Adrenal gland (tissue), 12 donors: ENCODE results near the gene TUB. TPM values are rescaled to one million over a fixed set of nuclear protein-coding genes. Genes with fewer than 3 reads are reported as not detected.

Experiments
- DNase-seq, 7 donors: peaks; one replicate each; pipeline ENCODE4 v3.0.0-alpha.2; 2019 to 2020
- H3K27ac ChIP-seq, 5 donors: fragments of 200-600 bp; sonication (generic) in 4 of 5; 1 replicate in 3 of 5; 2 replicates in 2 of 5; pipeline versions ENCODE4 v1.5.1 to v1.8.0; 2016 to 2020; ENCODE audit warnings: mild to moderate bottlenecking in 1 of 5
- H3K27me3 ChIP-seq: fragments of 200-600 bp; 2 replicates; pipeline ENCODE4 v1.8.0; 2021
- H3K36me3 ChIP-seq, 2 donors: fragments of 200-600 bp; replicated peaks in 1 of 2; 1 replicate in 1 of 2; 2 replicates in 1 of 2; pipeline versions ENCODE4 v1.5.1 to v1.8.0; 2018 to 2022
- H3K4me1 ChIP-seq, 2 donors: fragments of 200-600 bp; replicated peaks in 1 of 2; 1 replicate in 1 of 2; 2 replicates in 1 of 2; pipeline versions ENCODE4 v1.5.1 to v1.8.0; 2018 to 2021
- H3K4me3 ChIP-seq, 4 donors: fragments of 200-600 bp; sonication (generic) in 3 of 4; one replicate each; pipeline ENCODE4 v1.5.1; 2016 to 2018
- H3K9me3 ChIP-seq, 3 donors: fragments of 200-600 bp; sonication (generic) in 1 of 3; replicated peaks in 1 of 3; 1 replicate in 2 of 3; 2 replicates in 1 of 3; pipeline versions ENCODE4 v1.5.1 to v1.8.0; 2016 to 2021
- POLR2A ChIP-seq, 2 donors: fragments of 450-650 bp; IDR thresholded peaks; one replicate each; pipeline ENCODE4 v1.6.1; 2017; ENCODE audit warnings: antibody characterized with exemption in 2 of 2, mild to moderate bottlenecking in 2 of 2, moderate library complexity in 1 of 2
- WGBS, 4 donors: extraction: QIAGEN DNeasy Blood & Tissue Kit in 2 of 4; methylation state at CpG; one replicate each; pipeline versions ENCODE4 v1.1.5 to v1.1.7; 2013 to 2017; 5-methylcytosine and 5-hydroxymethylcytosine counted together
- intact Hi-C, 2 donors: fragments of 100-400 bp; cut with DNase I; formaldehyde crosslinking; loops; one replicate each; pipeline versions ENCODE4 v1.14.1 to v1.15.0; 2022 to 2023
- polyA plus RNA-seq, 3 donors: library from polyadenylated mRNA; stranded (reverse); fragments of 200-250 nt in 2 of 3; fragments of 350-450 nt in 1 of 3; fragmentation: Illumina TruSeq in 1 of 3; extraction: RNeasy Lipid Tissue Mini Kit (QIAGEN cat#74804) in 1 of 3; gene quantifications; one replicate each; pipeline ENCODE4 v1.2.3, GENCODE V29; 2013 to 2014
- total RNA-seq, 9 donors: library from RNA; depleted of rRNA in 4 of 9; stranded (reverse); fragments of >200 nt in 4 of 9; fragments of 120-200 nt in 1 of 9; fragmentation: NEBNext Ultra II Directional in 1 of 9; extraction: Animal tissue kit (Norgen Biotek cat#: 25700) in 1 of 9; gene quantifications; one replicate each; pipeline versions ENCODE4 v1.1.0 to v1.2.4, GENCODE V29; 2013 to 2023
- TF ChIP-seq, protein P1 (sequence below), 6 experiments: fragments of 450-650 bp in 4 of 6; fragments of 200-600 bp in 2 of 6; sonication (generic) in 1 of 6; IDR thresholded peaks; 1 replicate in 5 of 6; 2 replicates in 1 of 6; pipeline versions ENCODE4 v1.5.1 to v1.8.0; 2016 to 2021; ENCODE audit warnings: antibody characterized with exemption in 6 of 6, mild to moderate bottlenecking in 2 of 6, moderate library complexity in 1 of 6
- donor health status: healthy with polysubstance abuse.
- donor health status: Bipolar disorder and iron deficiency.
- donor health status: DM: yes; HTN: yes; CAD: no.
- donor health status: DM: no; HTN: no; CAD: no.
- donor health status: DM: no; HTN: no; CAD: no.
- donor health status: DM: yes; HTN: yes; CAD: no.

The TUB gene
- total and polyA plus RNA-seq, 12 donors = 2.8 to 26.8 (median 12.0) TPM

DNA sequence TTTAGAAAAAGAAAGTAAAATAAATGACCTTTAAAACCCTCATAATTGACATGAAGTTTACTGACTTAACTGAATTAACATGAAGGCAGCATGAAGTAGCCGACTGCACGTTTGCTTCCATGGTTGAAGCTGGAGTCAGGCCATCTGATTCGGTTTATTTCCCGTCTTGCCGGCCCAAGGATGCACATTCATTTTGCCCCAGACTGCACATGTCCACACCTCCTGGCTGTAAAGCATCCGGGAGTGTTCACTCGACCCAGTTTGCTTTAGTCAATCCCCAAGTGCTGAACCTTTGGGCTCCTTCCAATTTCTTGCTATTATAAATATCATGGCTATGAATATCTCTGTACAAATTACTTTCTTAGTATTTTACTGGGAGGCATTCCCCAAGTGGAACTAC, 17.7 kb upstream of the TUB start:
- Histone ChIP-seq H3K27me3 (no peaks in the 10 kb centered on the region), H3K36me3 (no peaks in the 10 kb centered on the region), H3K27ac (peak overlapping the region; percentile 48 to 90 (median 87)), H3K4me3 (no peak overlapping the region), H3K4me1 (peaks cover 24 to 42% of the 10 kb centered on the region in 2 donors), H3K9me3 (no peaks in the 10 kb centered on the region)
- 18 to 31% (median 22%) methylated on average over 7 of the region's 7 CpGs for WGBS, 4 donors
- intact Hi-C loops = no loop called here
- no peak for TF ChIP-seq POLR2A (IDR thresholded peaks at IDR 0.05)
- TF ChIP-seq, protein P1, sequence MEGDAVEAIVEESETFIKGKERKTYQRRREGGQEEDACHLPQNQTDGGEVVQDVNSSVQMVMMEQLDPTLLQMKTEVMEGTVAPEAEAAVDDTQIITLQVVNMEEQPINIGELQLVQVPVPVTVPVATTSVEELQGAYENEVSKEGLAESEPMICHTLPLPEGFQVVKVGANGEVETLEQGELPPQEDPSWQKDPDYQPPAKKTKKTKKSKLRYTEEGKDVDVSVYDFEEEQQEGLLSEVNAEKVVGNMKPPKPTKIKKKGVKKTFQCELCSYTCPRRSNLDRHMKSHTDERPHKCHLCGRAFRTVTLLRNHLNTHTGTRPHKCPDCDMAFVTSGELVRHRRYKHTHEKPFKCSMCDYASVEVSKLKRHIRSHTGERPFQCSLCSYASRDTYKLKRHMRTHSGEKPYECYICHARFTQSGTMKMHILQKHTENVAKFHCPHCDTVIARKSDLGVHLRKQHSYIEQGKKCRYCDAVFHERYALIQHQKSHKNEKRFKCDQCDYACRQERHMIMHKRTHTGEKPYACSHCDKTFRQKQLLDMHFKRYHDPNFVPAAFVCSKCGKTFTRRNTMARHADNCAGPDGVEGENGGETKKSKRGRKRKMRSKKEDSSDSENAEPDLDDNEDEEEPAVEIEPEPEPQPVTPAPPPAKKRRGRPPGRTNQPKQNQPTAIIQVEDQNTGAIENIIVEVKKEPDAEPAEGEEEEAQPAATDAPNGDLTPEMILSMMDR (IDR thresholded peaks at IDR 0.05) = no peak
- peak; percentile 47 to 86 (median 79) for DNase-seq

DNA sequence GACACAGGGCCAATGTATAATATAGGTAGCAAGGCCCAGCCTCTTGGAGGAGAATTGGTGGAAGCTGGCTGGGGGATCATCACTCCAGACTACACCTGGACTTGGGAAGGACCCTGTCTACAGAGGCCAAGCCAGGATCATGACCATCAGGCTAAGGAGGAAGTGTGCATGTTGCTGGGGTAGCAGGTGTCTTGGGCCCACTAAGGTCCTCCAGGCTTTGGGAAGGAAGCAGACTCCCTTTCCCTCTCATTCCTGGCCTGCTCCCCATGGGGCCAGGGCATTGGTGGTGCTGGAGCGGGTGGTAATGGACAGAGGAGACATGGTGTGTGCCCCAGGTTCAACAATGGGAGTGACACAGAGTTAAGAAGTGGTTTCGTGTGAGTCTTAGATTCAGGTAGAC, 16.0 kb upstream of the TUB start:
- WGBS, 4 donors = 93 to 100% (median 95%) methylated on average over 2 of the region's 2 CpGs
- Histone ChIP-seq H3K4me1 (peaks cover 37 to 48% of the 10 kb centered on the region in 2 donors), H3K4me3 (no peak overlapping the region), H3K27ac (no peak overlapping the region), H3K36me3 (no peaks in the 10 kb centered on the region), H3K27me3 (no peaks in the 10 kb centered on the region), H3K9me3 (no peaks in the 10 kb centered on the region)
- no peak for DNase-seq
- intact Hi-C loops = no loop called here
- TF ChIP-seq POLR2A (IDR thresholded peaks at IDR 0.05) = no peak
- TF ChIP-seq, protein P1 (IDR thresholded peaks at IDR 0.05) = no peak

DNA sequence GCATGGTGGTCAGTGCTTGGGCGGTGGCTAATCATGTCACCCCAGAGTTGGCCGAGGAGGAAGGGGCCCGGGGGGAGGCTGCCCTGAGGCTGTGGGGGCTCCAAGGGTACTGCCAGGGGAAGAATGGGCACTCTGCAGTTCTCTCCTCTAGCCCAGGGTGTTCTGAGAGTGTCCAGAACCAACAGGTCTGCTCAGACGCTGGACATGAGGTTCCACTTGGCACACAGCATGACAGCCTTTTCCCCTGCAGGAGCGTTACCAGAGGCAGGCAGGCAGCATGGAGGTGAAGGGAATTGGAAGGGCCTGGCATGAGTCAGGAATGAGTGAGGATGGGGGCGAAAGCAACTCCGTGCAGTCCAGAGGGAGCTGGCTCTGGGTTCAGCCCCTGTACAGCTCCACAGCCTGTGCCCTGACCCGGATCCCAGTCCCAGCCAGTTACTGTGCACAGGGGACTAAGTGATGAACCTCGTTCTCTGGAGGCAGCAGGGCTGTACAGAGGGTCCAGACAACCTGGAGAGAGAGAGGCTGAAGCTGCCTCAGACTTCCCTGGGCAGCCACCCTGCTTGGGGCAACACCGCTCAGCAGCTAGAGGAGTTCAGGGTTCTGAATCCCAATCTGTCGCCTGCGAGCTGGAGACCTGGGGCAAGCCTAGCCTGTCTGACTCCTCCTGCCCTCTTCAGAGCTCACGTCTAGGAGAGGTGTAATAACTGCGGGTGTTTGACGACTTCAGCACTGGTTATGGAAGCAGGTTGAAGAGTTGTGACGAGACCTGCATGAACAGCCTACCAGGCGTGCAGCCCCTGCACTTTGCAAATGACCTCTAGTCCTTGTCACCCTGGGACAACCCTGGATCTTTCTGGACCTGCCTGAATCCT, 14.7 kb upstream of the TUB start:
- TF ChIP-seq, protein P1 (IDR thresholded peaks at IDR 0.05) = no peak
- TF ChIP-seq POLR2A (IDR thresholded peaks at IDR 0.05) = no peak
- Histone ChIP-seq H3K4me3 (no peak overlapping the region), H3K27ac (peak overlapping the region in 1 of 5 donors; percentile 26), H3K36me3 (no peaks in the 10 kb centered on the region), H3K4me1 (peaks cover 37 to 46% of the 10 kb centered on the region in 2 donors), H3K27me3 (no peaks in the 10 kb centered on the region), H3K9me3 (no peaks in the 10 kb centered on the region)
- peak in 2 of 7 donors; percentile 34 to 59 for DNase-seq
- 85 to 88% (median 86%) methylated on average over 10 to 17 of the region's 17 CpGs for WGBS, 4 donors
- intact Hi-C loops = no loop called here

DNA sequence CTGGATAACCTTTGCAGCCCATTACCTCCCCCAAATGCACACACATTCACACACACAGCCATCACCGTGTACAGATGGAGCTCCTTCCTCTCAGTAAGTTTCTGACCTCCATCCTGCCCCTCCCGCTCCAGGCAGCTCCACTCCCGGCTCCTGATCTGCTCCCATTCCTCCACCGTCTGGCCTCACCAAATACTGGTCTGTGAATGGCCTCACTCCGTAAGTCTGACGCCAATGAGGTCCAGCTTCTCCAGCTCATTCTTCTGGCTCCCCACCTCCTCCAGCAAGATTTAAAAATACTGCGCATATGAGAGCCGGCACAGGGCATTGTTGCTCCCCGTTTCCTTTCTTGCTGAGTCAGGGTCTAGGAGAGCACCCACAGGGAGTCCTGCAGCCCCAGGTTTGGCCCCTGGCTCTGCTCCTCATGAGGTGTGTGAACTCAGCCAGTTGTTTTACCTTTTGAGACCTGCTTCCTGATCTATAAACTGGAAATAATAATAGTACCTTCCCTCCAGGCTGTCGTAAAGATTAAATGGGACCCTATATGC, 14.0 kb upstream of the TUB start:
- Histone ChIP-seq H3K4me1 (peaks cover 37 to 46% of the 10 kb centered on the region in 2 donors), H3K27ac (peak overlapping the region in 1 of 5 donors; percentile 91), H3K4me3 (no peak overlapping the region), H3K27me3 (no peaks in the 10 kb centered on the region), H3K9me3 (no peaks in the 10 kb centered on the region), H3K36me3 (no peaks in the 10 kb centered on the region)
- intact Hi-C loops = no loop called here
- WGBS, 4 donors = 78 to 91% (median 81%) methylated on average over 10 of the region's 10 CpGs
- peak in 1 of 7 donors; percentile 49 for DNase-seq
- TF ChIP-seq, protein P1 (IDR thresholded peaks at IDR 0.05) = no peak
- TF ChIP-seq POLR2A (IDR thresholded peaks at IDR 0.05) = no peak
